ENCODE measurements around the gene ANKIB1. TPM values are rescaled to one million over a fixed set of nuclear protein-coding genes. Genes with fewer than 3 reads are reported as not detected.

Gene ANKIB1
- total RNA-seq, 2 experiments from 2014 or later, result 60.0 to 66.9 TPM

DNA sequence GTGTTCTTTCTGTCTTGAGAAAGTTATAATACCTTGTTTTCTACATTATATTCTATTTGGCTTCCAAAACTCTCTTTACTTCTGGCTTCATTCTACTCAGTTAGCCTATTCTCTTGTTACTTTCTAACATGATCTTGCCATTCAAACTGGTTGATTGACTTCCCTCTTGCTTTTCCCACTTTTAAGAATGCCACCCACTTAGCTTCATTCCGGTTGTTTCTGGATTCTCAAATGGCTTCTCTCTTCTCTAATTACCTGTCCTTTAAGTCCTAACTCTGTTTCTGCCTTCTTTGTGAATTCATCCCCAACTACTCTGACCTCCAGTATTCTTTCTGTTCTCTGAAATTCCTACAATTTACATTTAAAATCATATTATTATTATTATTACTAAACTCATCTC lies 52.0 kb downstream of the ANKIB1 start:
- no peak overlapping the region for H3K4me3 ChIP-seq (ENCODE audit: low read length)
- no peaks in the 10 kb centered on the region for H3K9me3 Mint-ChIP-seq
- intact Hi-C loops (cut with DNase I, micrococcal nuclease), result no loop called here
- CTCF ChIA-PET, result no interaction called here
- peaks cover 12% of the 10 kb centered on the region for H3K4me1 Mint-ChIP-seq (ENCODE audit: low read depth)
- H3K27me3 ChIP-seq (ENCODE audit: control insufficient read depth in 1 of 2, insufficient read depth in 2 of 2, low read length in 2 of 2), result no peaks in the 10 kb centered on the region
- no peak for DNase-seq
- H3K36me3 ChIP-seq (ENCODE audit: insufficient read depth, low read length), result peaks cover 18% of the 10 kb centered on the region
- POLR2A ChIA-PET, result interaction anchor here (0.7 kb wide), 1 partner anchor 65 kb away, joined by 3 read pairs; no protein-coding TSS in a partner anchor
- H3K27ac Mint-ChIP-seq, result no peak overlapping the region
- no peak overlapping the region for H3K4me3 Mint-ChIP-seq
- H3K27me3 Mint-ChIP-seq, result no peaks in the 10 kb centered on the region
- no peaks in the 10 kb centered on the region for H3K4me1 ChIP-seq (ENCODE audit: insufficient read depth, low read length)
- no peak for ATAC-seq (ENCODE audit: poor library complexity)
- no peak overlapping the region for H3K27ac ChIP-seq (ENCODE audit: low read depth in 1 of 2, low read length in 2 of 2)
- H3K9me3 ChIP-seq (ENCODE audit: control insufficient read depth in 1 of 2, insufficient read depth in 1 of 2, low read length in 2 of 2), result no peaks in the 10 kb centered on the region
- peaks cover 56% of the 10 kb centered on the region for H3K36me3 Mint-ChIP-seq (ENCODE audit: low read depth)
- TF ChIP-seq, protein P1, sequence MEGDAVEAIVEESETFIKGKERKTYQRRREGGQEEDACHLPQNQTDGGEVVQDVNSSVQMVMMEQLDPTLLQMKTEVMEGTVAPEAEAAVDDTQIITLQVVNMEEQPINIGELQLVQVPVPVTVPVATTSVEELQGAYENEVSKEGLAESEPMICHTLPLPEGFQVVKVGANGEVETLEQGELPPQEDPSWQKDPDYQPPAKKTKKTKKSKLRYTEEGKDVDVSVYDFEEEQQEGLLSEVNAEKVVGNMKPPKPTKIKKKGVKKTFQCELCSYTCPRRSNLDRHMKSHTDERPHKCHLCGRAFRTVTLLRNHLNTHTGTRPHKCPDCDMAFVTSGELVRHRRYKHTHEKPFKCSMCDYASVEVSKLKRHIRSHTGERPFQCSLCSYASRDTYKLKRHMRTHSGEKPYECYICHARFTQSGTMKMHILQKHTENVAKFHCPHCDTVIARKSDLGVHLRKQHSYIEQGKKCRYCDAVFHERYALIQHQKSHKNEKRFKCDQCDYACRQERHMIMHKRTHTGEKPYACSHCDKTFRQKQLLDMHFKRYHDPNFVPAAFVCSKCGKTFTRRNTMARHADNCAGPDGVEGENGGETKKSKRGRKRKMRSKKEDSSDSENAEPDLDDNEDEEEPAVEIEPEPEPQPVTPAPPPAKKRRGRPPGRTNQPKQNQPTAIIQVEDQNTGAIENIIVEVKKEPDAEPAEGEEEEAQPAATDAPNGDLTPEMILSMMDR (IDR thresholded peaks at IDR 0.05), result no peak

GRCh38 chr7:92303761-92304160 lies 58.0 kb downstream of the ANKIB1 start:
- POLR2A ChIA-PET, result no interaction called here
- H3K4me3 Mint-ChIP-seq, result no peak overlapping the region
- Histone ChIP-seq H3K27me3 (ENCODE audit: control insufficient read depth in 1 of 2, insufficient read depth in 2 of 2, low read length in 2 of 2) (no peaks in the 10 kb centered on the region), H3K4me3 (ENCODE audit: low read length) (no peak overlapping the region), H3K27ac (ENCODE audit: low read depth in 1 of 2, low read length in 2 of 2) (no peak overlapping the region), H3K9me3 (ENCODE audit: control insufficient read depth in 1 of 2, insufficient read depth in 1 of 2, low read length in 2 of 2) (no peaks in the 10 kb centered on the region), H3K36me3 (ENCODE audit: insufficient read depth, low read length) (peaks cover 8% of the 10 kb centered on the region), H3K4me1 (ENCODE audit: insufficient read depth, low read length) (no peaks in the 10 kb centered on the region)
- intact Hi-C loops (cut with DNase I, micrococcal nuclease), result no loop called here
- no peaks in the 10 kb centered on the region for H3K27me3 Mint-ChIP-seq
- no peak for DNase-seq
- peaks cover 59% of the 10 kb centered on the region for H3K36me3 Mint-ChIP-seq (ENCODE audit: low read depth)
- no peaks in the 10 kb centered on the region for H3K9me3 Mint-ChIP-seq
- H3K27ac Mint-ChIP-seq, result no peak overlapping the region
- TF ChIP-seq, protein P1 (IDR thresholded peaks at IDR 0.05), result no peak
- H3K4me1 Mint-ChIP-seq (ENCODE audit: low read depth), result no peaks in the 10 kb centered on the region
- CTCF ChIA-PET, result no interaction called here
- no peak for ATAC-seq (ENCODE audit: poor library complexity)

DNA sequence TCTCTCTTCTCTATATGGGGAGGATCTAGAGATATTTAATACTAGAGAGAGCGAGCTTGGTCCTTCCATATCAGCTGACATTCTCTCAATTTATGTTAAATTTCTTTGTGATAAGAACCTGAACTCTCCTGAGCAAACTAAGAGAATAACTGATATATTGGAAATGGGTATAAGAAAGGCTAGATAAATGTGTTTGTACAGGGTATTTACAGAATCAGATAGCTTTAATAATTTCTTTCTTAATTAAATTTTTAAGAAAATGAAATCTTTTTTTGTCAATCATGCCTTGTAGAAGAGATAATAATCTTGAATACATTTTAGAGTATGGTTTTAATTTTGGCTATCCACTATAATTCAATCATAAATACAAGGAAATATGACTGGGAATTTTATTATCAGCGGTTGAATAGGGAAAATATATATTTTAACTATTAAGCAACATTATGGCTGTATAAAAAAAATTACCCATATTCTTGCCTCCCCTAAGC lies 58.7 kb downstream of the ANKIB1 start:
- POLR2A ChIA-PET, result no interaction called here
- H3K9me3 ChIP-seq (ENCODE audit: control insufficient read depth in 1 of 2, insufficient read depth in 1 of 2, low read length in 2 of 2), result no peaks in the 10 kb centered on the region
- no peak overlapping the region for H3K4me3 ChIP-seq (ENCODE audit: low read length)
- TF ChIP-seq, protein P1 (IDR thresholded peaks at IDR 0.05), result no peak
- ATAC-seq (ENCODE audit: poor library complexity) (no peak), DNase-seq (no peak)
- peaks cover 8% of the 10 kb centered on the region for H3K36me3 ChIP-seq (ENCODE audit: insufficient read depth, low read length)
- intact Hi-C loops (cut with DNase I, micrococcal nuclease), result no loop called here
- H3K27ac ChIP-seq (ENCODE audit: low read depth in 1 of 2, low read length in 2 of 2), result no peak overlapping the region
- CTCF ChIA-PET, result no interaction called here
- Mint-ChIP-seq H3K27me3 (no peaks in the 10 kb centered on the region), H3K36me3 (ENCODE audit: low read depth) (peaks cover 58% of the 10 kb centered on the region), H3K4me3 (no peak overlapping the region), H3K9me3 (no peaks in the 10 kb centered on the region), H3K27ac (no peak overlapping the region), H3K4me1 (ENCODE audit: low read depth) (no peaks in the 10 kb centered on the region)
- H3K27me3 ChIP-seq (ENCODE audit: control insufficient read depth in 1 of 2, insufficient read depth in 2 of 2, low read length in 2 of 2), result no peaks in the 10 kb centered on the region
- H3K4me1 ChIP-seq (ENCODE audit: insufficient read depth, low read length), result no peaks in the 10 kb centered on the region

All from CD4-positive, alpha-beta T cell (primary cell).